HEK293T (cell line): Measurements from ENCODE around the gene LRFN4.

Source experiments
- CTCF ChIA-PET: fragments of 350-600 bp; formaldehyde crosslinking; extraction: SDS; loops from one replicate; lab custom pipeline; 2021; ENCODE audit warnings: antibody characterized with exemption, inconsistent platforms; lab: Yijun Ruan, JAX
- POLR2A ChIA-PET: fragments of 350-600 bp; formaldehyde crosslinking; extraction: SDS; loops from one replicate; lab custom pipeline; 2020; ENCODE audit warnings: antibody characterized with exemption, inconsistent platforms; lab: Yijun Ruan, JAX
- DNase-seq: peaks from one replicate; pipeline ENCODE4 v3.0.0; 2012; ENCODE audit warnings: mixed read lengths; ENCODE audit errors: extremely low spot score
- ARNT ChIP-seq: fragments of 450-650 bp; IDR thresholded peaks from 2 replicates; pipeline ENCODE4 v1.6.1; 2017; ENCODE audit warnings: mild to moderate bottlenecking
- BHLHE40 ChIP-seq: fragments of 450-650 bp; IDR thresholded peaks from 2 replicates; pipeline ENCODE4 v1.6.1; 2016; ENCODE audit warnings: mild to moderate bottlenecking, moderate library complexity, borderline replicate concordance
- CTBP1 ChIP-seq: fragments of 450-650 bp; IDR thresholded peaks from 2 replicates; pipeline ENCODE4 v1.6.1; 2016; ENCODE audit warnings: borderline replicate concordance
- ELF4 ChIP-seq: fragments of 450-650 bp; IDR thresholded peaks from 2 replicates; pipeline ENCODE4 v1.6.1; 2017; ENCODE audit warnings: antibody characterized with exemption
- FOXA1 ChIP-seq: fragments of 450-650 bp; IDR thresholded peaks from 2 replicates; pipeline ENCODE4 v1.6.1; 2016; ENCODE audit warnings: mild to moderate bottlenecking
- FOXK2 ChIP-seq: fragments of 450-650 bp; IDR thresholded peaks from 2 replicates; pipeline ENCODE4 v1.6.1; 2016; ENCODE audit warnings: mild to moderate bottlenecking
- FOXM1 ChIP-seq: fragments of 450-650 bp; IDR thresholded peaks from 2 replicates; pipeline ENCODE4 v1.6.1; 2017; ENCODE audit warnings: mild to moderate bottlenecking, borderline replicate concordance
- HDGF ChIP-seq: fragments of 450-650 bp; IDR thresholded peaks from 2 replicates; pipeline ENCODE4 v1.6.1; 2017; ENCODE audit warnings: antibody characterized with exemption, borderline replicate concordance
- L3MBTL2 ChIP-seq: fragments of 450-650 bp; conservative IDR thresholded peaks from 2 replicates; pipeline ENCODE4 v1.6.1; 2016; ENCODE audit warnings: mild to moderate bottlenecking
- LEF1 ChIP-seq: fragments of 450-650 bp; IDR thresholded peaks from 2 replicates; pipeline ENCODE4 v1.6.1; 2017; ENCODE audit warnings: mild to moderate bottlenecking, borderline replicate concordance
- NFRKB ChIP-seq: fragments of 450-650 bp; IDR thresholded peaks from 2 replicates; pipeline ENCODE4 v1.6.1; 2016; ENCODE audit warnings: mild to moderate bottlenecking, moderate library complexity
- SP1 ChIP-seq: fragments of 450-650 bp; IDR thresholded peaks from 2 replicates; pipeline ENCODE4 v1.6.1; 2017
- SUZ12 ChIP-seq: fragments of 450-650 bp; IDR thresholded peaks from 2 replicates; pipeline ENCODE4 v1.6.1; 2016; ENCODE audit warnings: mild to moderate bottlenecking
- TARDBP ChIP-seq: fragments of 450-650 bp; IDR thresholded peaks from 2 replicates; pipeline ENCODE4 v1.6.1; 2016
- ZNF384 ChIP-seq: fragments of 450-650 bp; IDR thresholded peaks from 2 replicates; pipeline ENCODE4 v1.6.1; 2016
- TF ChIP-seq, protein P1 (sequence below): fragments of 450-650 bp; IDR thresholded peaks from 2 replicates; pipeline ENCODE4 v1.6.1; 2016

The LRFN4 gene

DNA sequence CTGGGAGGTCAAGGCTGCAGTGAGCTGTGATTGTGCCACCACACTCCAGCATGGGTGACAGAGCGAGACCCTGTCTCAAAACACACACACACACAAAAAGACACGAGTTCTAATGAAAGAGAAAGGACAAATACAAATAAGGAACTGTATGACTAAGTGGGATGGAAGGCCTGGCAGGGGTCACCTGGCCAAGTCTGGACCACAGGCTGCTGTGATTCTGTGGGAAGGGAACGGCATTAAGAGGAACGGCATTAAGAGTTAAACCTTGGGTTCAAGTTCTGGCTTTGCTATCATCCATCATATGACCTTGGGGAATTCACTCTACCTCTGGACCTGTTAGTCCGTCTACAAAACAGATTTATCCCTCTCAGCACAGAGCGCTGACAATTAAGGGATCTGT lies 47.7 kb downstream of the LRFN4 start:
- POLR2A ChIA-PET, result no interaction called here
- TF ChIP-seq TARDBP (no peak), FOXK2 (no peak), SP1 (no peak), FOXA1 (no peak), L3MBTL2 (no peak), SUZ12 (no peak), ZNF384 (no peak), HDGF (no peak)
- TF ChIP-seq, protein P1, sequence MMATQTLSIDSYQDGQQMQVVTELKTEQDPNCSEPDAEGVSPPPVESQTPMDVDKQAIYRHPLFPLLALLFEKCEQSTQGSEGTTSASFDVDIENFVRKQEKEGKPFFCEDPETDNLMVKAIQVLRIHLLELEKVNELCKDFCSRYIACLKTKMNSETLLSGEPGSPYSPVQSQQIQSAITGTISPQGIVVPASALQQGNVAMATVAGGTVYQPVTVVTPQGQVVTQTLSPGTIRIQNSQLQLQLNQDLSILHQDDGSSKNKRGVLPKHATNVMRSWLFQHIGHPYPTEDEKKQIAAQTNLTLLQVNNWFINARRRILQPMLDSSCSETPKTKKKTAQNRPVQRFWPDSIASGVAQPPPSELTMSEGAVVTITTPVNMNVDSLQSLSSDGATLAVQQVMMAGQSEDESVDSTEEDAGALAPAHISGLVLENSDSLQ, result no peak
- CTCF ChIA-PET, result interaction anchor here (0.6 kb wide), 1 partner anchor 42 kb away, joined by 3 read pairs; no protein-coding TSS in a partner anchor
- no peak for DNase-seq

DNA sequence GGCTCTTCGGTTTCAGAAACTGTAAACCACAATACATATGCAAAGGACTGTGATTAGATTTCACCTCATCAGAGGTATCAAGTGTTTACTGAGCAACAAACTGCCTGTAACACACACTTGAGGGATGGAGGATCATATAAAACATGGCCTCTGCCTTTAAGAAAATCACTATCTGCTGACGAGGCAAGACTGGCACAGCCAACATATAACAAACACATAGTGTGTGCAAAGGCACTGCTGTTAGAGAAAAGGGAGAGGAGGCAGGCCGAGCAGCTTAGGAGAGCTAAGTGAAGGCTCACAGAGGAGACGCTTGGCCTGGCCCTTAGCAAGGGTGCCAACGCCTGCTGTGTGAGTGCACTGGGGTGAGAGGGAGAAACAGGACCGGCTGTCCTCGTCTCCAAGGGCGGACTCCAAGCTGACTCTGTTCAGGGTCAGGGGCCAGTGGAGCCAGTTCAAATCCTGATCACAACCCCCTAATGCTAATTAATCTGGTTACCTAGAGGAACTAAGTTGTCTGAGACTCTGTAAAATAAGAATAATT lies 48.2 kb downstream of the LRFN4 start:
- POLR2A ChIA-PET, result no interaction called here
- no peak for DNase-seq
- TF ChIP-seq ARNT (no peak), TARDBP (no peak), ELF4 (no peak), ZNF384 (no peak), FOXK2 (no peak), LEF1 (no peak), L3MBTL2 (no peak), SP1 (no peak), FOXM1 (no peak), BHLHE40 (no peak), SUZ12 (no peak), CTBP1 (no peak), HDGF (no peak)
- TF ChIP-seq, protein P1, result no peak
- CTCF ChIA-PET, result no interaction called here

DNA sequence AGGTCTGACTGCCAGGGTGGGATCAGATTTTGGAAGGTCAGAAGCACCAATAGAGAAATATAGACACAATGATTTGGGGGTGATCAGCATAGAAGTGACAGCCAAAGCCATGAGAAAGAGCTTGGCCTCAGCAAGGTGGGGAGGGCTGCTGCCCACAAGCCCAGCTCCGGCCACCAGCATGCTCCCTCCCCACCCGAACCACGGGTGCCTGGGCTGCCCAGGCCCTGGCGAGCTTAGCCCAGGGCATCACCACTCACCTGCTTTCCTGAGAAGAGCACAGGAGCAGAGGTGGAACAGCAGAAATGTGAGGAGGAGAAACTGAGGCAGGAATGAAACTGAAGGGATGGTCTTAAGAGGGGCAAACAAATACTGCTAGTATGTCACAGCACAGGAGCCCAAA lies 48.8 kb downstream of the LRFN4 start:
- POLR2A ChIA-PET, result no interaction called here
- TF ChIP-seq TARDBP (no peak), FOXM1 (no peak), ARNT (no peak), ZNF384 (no peak), NFRKB (no peak), FOXA1 (no peak), L3MBTL2 (no peak), SP1 (no peak), BHLHE40 (no peak), LEF1 (no peak), ELF4 (no peak), HDGF (no peak), CTBP1 (no peak), FOXK2 (no peak), SUZ12 (no peak)
- TF ChIP-seq, protein P1, result no peak
- DNase-seq, result no peak
- CTCF ChIA-PET, result no interaction called here

DNA sequence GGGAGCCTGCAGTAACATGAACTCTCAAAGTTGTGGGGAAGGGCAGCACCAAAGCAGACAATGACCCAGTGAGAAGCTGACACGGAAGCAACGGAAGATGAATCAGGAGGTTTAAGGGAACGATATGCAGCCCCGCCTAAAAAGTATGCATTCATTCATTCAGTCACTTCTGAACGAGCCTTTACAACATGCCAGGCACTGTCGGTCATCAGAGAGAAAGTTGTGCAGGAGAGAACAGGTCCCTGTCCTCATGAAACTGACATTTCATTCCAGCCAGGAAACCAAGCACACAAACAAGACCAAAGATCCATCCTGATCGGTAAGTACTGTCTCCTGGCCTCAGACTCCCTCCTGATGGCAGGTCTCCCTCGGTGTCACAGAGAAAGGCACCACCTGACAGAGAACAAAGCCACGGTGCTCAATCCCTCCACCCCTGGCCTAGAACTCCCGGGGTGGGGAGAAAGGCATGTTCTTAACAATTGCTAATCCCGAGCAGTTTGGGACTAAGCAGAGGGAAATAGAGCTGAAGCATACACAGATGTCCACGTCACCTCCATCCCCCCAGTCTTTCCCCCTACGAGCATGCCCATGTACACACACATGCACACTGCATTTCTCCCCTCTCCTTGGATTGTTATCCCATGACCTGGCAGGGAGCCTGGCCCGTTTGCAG lies 49.3 kb downstream of the LRFN4 start:
- ChIA-PET POLR2A (no interaction called here), CTCF (no interaction called here)
- no peak for TF ChIP-seq SP1
- TF ChIP-seq NFRKB, result no peak
- no peak for TF ChIP-seq ELF4
- no peak for TF ChIP-seq FOXM1
- DNase-seq, result no peak

DNA sequence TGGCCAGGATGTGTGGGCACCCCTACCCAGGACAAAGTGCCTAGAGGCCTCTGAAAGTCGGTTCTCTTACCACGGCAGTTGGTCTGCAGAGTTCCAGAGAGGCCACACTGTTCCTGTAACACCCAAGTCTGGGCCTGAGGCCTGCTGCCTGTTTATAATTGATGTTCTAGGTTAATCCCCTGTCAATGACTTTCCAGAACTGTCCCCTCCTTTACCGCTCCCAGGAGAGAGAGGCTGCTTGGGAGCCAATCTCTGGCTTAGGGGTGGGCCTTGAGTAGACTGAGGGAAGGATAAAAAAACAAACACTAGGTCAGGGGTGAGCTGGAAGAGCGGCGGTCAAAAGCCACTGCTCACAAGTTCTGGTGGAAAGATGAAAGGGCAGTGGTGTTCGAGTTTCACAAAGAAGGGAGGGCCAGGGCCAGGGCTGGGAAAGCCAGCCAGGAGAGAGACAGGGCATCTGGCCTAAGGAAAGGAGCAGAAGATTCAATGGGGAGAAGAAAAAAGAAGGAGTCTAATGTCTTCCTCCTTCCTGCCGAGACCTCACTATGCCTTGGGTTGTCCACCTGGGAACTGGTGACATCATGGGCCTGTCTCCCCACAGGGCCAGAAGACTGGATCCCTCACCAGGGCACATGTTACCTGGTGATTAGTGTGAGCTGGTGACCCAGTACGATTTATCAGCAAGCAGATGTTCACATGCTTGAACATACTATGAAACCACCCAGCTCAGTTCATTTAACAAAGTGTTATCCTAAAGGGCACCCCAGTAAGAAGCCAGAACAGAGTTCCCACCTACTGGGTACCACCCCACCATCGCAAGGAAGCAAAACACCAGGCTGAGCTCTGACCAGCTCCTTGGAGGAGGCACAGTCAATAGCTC lies 51.1 kb downstream of the LRFN4 start:
- POLR2A ChIA-PET, result interaction anchor here (1.5 kb wide), 1 partner anchor 52 kb away, joined by 3 read pairs; no protein-coding TSS in a partner anchor
- no peak for DNase-seq
- CTCF ChIA-PET, result no interaction called here
- TF ChIP-seq, protein P1, result peak; percentile 7; the same call in 1 of the 2 replicates
- TF ChIP-seq SP1, result no peak
